IPS-18c (cell line): ENCODE results near the gene DSTN.

Experiments
- H3K4me3 ChIP-seq: 2 replicates; pipeline ENCODE4 v1.7.0; 2013; ENCODE audit warnings: low read depth, mild to moderate bottlenecking, low read length, moderate library complexity; ENCODE audit not compliant: insufficient read depth
- H3K9me3 ChIP-seq: one replicate; pipeline ENCODE4 v1.6.1; 2013; ENCODE audit warnings: mild to moderate bottlenecking, low read length, moderate library complexity; ENCODE audit not compliant: control insufficient read depth, insufficient read depth

Gene DSTN

GRCh38 chr20:17541996-17542395 lies 27.9 kb upstream of the DSTN start:
- no peaks in the 10 kb centered on the region for H3K9me3 ChIP-seq
- no peak overlapping the region for H3K4me3 ChIP-seq

- Histone ChIP-seq H3K4me3 (no peak overlapping the region), H3K9me3 (no peaks in the 10 kb centered on the region)
Observed at GRCh38 chr20:17542481-17542880, 27.4 kb upstream of the DSTN start.

DNA sequence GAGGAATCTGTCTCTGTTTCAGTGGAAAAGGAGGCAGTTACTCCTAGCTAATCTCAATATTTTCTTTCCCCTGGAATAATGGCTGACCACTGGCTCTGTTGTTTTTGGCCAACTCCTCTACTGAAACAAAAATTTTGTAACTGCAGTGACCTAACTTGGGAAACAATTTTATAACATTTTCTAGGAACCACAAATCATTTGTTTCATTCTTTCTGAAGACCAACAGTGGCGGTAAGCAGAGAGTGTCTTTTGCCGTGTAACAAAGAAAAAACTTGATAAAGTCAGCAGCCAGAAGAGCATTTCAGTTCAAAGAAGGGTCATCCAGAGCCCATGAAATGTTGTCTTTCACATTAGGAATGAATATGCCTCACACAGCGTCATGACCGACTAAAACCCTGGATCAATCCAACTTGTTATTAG lies 26.9 kb upstream of the DSTN start:
- Histone ChIP-seq H3K9me3 (no peaks in the 10 kb centered on the region), H3K4me3 (no peak overlapping the region)

DNA sequence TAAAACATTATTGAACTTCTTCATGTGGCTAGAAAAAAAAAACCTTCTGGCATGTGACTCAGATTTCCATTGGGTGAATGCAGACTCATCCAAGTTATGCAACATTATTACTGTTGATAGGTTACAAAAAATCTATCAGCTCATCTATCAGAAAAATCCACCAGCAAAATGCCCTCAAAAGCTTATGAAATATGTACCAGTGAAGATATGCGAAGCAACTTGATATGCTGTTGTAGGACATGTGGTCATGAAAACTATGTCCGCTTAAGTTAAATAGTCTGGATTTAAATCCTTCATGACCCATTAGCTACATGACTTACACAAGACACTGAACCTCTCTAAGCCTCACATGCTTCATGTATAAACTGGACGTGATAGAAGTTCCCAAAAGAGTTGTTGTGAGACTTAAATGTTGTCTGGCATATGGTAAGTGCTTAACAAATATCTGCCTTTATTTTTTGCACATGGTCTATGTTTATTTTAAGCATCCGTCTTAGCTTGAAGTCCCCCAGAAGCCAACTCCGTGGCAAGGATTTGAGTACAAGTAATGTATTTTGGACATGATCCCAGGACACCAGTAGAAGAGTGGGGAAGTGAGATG lies 26.2 kb upstream of the DSTN start:
- no peaks in the 10 kb centered on the region for H3K9me3 ChIP-seq
- H3K4me3 ChIP-seq = no peak overlapping the region

DNA sequence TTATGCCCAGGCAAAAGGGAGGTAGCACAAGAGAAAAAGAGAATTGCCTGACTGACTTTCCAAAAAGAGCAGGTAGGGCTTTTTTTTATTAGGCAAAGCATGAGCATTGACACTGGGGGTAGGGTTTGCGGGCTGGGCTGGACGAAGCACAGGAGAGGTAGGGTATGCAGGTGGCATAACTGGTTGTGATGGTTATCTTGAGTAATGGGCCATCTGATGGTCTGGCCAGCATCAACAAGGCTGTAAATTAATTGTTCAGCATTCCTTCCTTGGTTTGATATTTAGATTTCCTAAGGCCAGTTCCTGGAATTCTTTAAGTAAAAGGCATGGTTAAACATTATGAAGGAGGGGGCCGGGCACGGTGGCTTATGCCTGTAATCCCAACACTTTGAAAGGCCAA lies 24.7 kb upstream of the DSTN start:
- H3K4me3 ChIP-seq = no peak overlapping the region
- H3K9me3 ChIP-seq = no peaks in the 10 kb centered on the region

- Histone ChIP-seq H3K4me3 (no peak overlapping the region), H3K9me3 (no peaks in the 10 kb centered on the region)
Observed at GRCh38 chr20:17549131-17549530, 20.7 kb upstream of the DSTN start.

DNA sequence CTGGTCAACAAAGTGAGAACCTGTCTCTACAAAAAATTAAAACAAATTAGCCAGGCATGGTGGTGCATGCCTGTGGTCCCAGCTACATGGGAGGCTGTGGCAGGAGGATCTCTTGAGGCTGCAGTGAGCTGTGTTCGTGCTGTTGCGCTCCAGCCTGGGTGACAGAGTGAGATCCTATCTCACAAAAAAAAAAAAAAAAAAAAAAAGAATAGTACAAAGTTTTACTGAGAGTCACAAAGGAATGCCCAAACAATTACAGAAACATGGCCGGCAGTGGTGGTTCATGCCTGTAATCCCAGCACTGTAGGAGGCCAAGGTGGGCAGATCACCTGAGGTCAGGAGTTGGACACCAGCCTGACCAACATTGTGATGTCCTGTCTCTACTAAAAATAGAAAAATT lies 14.8 kb upstream of the DSTN start:
- no peak overlapping the region for H3K4me3 ChIP-seq
- no peaks in the 10 kb centered on the region for H3K9me3 ChIP-seq

DNA sequence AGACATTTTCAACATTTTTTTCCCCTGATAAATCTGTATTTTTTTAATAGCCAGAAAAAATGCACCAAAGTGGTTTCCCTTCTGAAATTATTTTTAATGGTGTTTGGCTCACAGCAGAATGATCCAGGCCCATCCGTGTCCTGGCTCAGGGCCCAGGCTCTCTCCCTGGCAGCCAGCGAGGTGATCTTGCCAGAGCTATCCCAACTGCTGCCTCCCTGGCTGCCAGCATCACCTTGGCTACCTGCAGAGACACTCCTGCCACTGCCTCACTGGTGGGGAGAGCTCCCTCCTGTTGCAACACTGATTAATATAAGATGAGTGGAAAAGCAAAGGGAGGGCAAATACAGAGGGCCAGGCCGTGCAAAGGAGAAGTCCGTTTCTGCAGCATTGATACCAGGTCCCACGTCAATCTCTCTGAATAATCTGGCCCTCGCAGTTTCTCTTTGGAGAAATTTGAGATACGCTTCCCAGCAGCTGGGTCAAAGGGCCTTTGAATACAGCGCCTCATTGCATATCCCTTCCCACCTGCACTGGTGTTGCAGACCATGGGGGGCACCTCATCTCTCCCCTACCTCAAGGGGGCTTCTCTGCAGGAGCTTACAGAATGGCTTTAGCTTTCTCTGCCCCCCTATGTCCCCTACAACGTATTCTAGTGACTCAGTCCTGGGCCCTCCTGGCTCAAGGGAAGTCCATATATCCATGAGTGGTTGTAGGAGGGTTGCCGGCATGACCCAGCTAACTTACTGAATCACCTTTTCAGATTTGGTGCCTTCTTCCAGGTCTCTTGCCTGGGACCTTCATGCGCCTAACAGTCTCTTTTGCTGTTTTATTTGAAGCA lies 12.8 kb upstream of the DSTN start:
- H3K9me3 ChIP-seq = no peaks in the 10 kb centered on the region
- no peak overlapping the region for H3K4me3 ChIP-seq

- Histone ChIP-seq H3K9me3 (no peaks in the 10 kb centered on the region), H3K4me3 (no peak overlapping the region)
Observed at GRCh38 chr20:17557675-17558006, 12.2 kb upstream of the DSTN start.

- H3K9me3 ChIP-seq = no peaks in the 10 kb centered on the region
- H3K4me3 ChIP-seq = no peak overlapping the region
Observed at GRCh38 chr20:17558154-17558940, 11.5 kb upstream of the DSTN start.

- H3K4me3 ChIP-seq = no peak overlapping the region
- no peaks in the 10 kb centered on the region for H3K9me3 ChIP-seq
Observed at GRCh38 chr20:17558941-17559304, 11.0 kb upstream of the DSTN start.

DNA sequence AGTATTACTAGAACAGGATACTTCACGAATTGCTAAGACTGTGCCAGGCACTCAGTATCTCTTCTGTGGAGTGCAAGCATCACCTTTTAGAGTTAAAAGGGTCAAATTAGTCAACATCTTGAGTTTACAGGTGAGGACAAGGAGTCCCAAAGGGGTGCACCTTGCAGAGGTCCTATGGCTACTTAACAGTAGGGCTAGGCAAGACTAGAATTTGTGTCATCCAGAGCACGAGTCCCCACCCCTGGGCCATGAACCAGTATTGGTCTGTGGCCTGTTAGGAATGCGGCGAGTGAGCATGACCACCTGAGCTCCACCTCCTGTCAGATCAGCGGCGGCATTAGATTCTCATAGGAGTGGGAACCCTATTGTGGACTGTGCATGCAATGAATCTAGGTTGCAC lies 10.5 kb upstream of the DSTN start:
- H3K9me3 ChIP-seq = no peaks in the 10 kb centered on the region

DNA sequence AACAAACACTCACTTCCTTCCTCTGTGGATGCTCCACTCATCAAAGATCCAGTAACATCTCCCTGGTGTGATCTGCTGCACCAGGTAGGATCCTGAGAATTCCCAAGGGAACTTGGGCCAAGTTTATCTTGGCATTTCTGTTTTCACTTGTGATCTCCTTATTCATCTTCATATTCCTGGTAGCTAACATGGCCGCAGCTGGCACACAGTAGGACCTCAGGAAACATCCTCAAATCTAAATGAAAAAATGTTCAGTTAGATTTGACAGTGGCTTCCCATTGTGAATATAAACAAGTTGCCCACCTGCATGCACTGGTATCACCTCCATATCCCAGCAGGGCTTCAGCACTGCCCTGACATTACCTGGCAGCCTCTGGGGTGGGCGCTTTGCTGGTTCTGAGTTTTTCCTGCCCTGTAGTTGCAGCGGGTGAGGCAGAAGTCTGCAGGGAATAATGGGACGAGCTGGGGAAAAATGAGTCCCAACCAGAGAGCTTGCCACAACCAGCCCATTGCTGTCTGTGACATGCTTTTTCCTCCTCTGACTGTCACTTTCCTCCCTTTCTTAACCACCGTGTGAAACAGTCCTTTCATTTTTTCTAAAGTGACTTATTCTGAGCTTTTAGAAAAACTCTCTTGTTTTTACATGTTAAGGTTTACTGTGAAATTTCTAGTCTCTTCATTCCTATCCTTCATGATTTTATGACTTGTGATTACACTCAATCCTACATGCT lies 9.4 kb upstream of the DSTN start:
- H3K9me3 ChIP-seq = no peaks in the 10 kb centered on the region

More for the DNA sequence above, 10.5 kb upstream of the DSTN start:
- no peak overlapping the region for H3K4me3 ChIP-seq

DNA sequence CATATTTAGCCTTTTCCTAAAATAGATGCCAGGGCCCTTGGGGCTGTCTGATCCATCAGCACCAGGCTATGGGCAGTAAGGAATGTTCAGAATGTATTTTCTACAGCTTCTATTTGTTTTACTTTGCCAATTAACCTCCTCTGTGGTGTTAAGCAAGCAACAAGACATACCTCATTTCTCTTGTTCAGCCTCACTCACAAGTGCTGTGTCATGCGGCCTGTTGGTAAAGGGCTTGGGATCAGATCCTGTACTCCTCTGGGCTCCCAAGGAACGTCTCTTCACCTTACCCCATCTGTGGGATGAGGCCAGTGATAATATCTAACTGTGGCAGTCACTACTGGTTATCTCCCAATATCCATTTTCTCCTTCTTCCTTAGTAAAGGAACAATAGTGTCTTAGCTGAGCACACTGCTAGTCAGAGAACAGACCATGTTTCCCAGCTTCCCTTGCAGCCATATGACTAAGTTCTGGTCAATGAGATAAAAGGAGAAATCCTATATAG lies 7.0 kb upstream of the DSTN start:
- H3K4me3 ChIP-seq = no peak overlapping the region

More for the DNA sequence above, 9.4 kb upstream of the DSTN start:
- H3K4me3 ChIP-seq = no peak overlapping the region

DNA sequence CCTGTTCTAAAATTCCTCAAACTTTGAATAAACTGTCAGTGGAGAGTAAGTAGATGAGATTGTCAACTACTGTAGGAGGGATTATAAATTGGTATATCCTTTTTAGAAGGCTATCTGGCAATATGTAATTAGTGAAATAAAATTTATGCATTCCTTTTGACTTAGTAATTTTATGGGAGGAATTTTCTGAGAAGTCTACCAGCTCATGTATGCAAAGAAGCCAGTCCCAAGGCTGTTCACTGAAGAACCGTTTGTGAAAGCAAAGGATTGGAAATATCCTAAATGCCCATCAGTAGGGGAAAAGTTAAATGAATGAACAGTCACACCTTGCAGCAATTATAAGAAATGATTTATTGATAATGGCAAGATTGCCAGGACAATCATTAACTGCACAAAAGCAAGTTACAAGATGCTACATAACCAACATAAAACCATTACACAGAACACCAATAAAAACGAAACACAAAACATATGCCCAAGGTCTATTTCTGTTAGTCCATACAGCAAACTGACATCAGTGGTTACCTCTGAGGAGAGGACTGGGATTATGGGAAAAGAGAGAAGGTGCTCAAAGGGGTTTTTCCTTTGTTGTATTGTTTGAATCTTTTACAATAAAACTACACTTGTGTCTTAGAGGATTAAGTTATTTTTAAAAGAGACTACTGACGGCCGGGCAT lies 4.6 kb upstream of the DSTN start:
- H3K9me3 ChIP-seq = no peaks in the 10 kb centered on the region

More for the DNA sequence above, 7.0 kb upstream of the DSTN start:
- H3K9me3 ChIP-seq = no peaks in the 10 kb centered on the region

GRCh38 chr20:17566345-17566744 lies 3.5 kb upstream of the DSTN start:
- Histone ChIP-seq H3K9me3 (no peaks in the 10 kb centered on the region), H3K4me3 (no peak overlapping the region)

More for the DNA sequence above, 4.6 kb upstream of the DSTN start:
- no peak overlapping the region for H3K4me3 ChIP-seq
